ENCODE measurements around the gene MMP24.

- TF ChIP-seq, protein P1, sequence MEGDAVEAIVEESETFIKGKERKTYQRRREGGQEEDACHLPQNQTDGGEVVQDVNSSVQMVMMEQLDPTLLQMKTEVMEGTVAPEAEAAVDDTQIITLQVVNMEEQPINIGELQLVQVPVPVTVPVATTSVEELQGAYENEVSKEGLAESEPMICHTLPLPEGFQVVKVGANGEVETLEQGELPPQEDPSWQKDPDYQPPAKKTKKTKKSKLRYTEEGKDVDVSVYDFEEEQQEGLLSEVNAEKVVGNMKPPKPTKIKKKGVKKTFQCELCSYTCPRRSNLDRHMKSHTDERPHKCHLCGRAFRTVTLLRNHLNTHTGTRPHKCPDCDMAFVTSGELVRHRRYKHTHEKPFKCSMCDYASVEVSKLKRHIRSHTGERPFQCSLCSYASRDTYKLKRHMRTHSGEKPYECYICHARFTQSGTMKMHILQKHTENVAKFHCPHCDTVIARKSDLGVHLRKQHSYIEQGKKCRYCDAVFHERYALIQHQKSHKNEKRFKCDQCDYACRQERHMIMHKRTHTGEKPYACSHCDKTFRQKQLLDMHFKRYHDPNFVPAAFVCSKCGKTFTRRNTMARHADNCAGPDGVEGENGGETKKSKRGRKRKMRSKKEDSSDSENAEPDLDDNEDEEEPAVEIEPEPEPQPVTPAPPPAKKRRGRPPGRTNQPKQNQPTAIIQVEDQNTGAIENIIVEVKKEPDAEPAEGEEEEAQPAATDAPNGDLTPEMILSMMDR (conservative IDR thresholded peaks at IDR 0.05; ENCODE audit: low read length): no peak
- no peak for TF ChIP-seq EZH2phosphoT487 (IDR thresholded peaks at IDR 0.05; ENCODE audit: borderline replicate concordance, low read depth, low read length)
Measured at GRCh38 chr20:35215066-35215956, 11.2 kb upstream of the MMP24 start.
